Natural killer cell (primary cell): Measurements from ENCODE around the gene ERAL1. TPM values are rescaled to one million over a fixed set of nuclear protein-coding genes. Genes with fewer than 3 reads are reported as not detected.
"Not testable (repeated sequence)": the region's sequence is repeated elsewhere in the genome, so short reads cannot be mapped to it uniquely, and the experiment has no call there.

Source experiments
- ATAC-seq, 3 donors: fragments of 150-1000 bp in 2 of 3; fragments of 200-7000 bp in 1 of 3; cut with Tn5 transposase; 1 replicate in 1 of 3; 2 replicates in 2 of 3; pipeline ENCODE4 v1.10.0; 2021; ENCODE audit warnings: mild to moderate bottlenecking in 2 of 3, moderate library complexity in 2 of 3
- DNase-seq, 2 donors: peaks; one replicate each; pipeline versions ENCODE4 v3.0.0 to v3.0.0-alpha.2; 2013 to 2021; ENCODE audit warnings: mixed read lengths in 1 of 2
- H3K27ac ChIP-seq: one replicate; pipeline ENCODE4 v1.5.1; 2013; ENCODE audit warnings: mild to moderate bottlenecking, low read length
- H3K27me3 ChIP-seq: one replicate; pipeline ENCODE4 v1.6.1; 2013; ENCODE audit warnings: low read length; ENCODE audit not compliant: control insufficient read depth, insufficient read depth
- H3K36me3 ChIP-seq: one replicate; pipeline ENCODE4 v1.6.1; 2013; ENCODE audit warnings: low read length; ENCODE audit not compliant: control insufficient read depth, insufficient read depth
- H3K4me1 ChIP-seq: one replicate; pipeline ENCODE4 v1.6.1; 2013; ENCODE audit warnings: low read length; ENCODE audit not compliant: control insufficient read depth, insufficient read depth
- H3K4me3 ChIP-seq: one replicate; pipeline ENCODE4 v1.5.1; 2013; ENCODE audit warnings: low read length
- H3K9me3 ChIP-seq: one replicate; pipeline ENCODE4 v1.6.1; 2013; ENCODE audit warnings: low read length; ENCODE audit not compliant: control insufficient read depth, insufficient read depth
- H3K27ac Mint-ChIP-seq, 2 donors: one replicate each; pipeline ENCODE4 v1.8.0; 2022; ENCODE audit warnings: mild to moderate bottlenecking in 2 of 2, mixed read lengths in 2 of 2, moderate library complexity in 1 of 2
- H3K27me3 Mint-ChIP-seq, 2 donors: one replicate each; pipeline ENCODE4 v1.8.0; 2022; ENCODE audit warnings: low read depth in 2 of 2, mixed read lengths in 2 of 2
- H3K36me3 Mint-ChIP-seq: one replicate; pipeline ENCODE4 v1.8.0; 2022; ENCODE audit warnings: mixed read lengths
- H3K4me1 Mint-ChIP-seq, 2 donors: one replicate each; pipeline ENCODE4 v1.8.0; 2022; ENCODE audit warnings: mixed read lengths in 2 of 2
- H3K4me3 Mint-ChIP-seq: one replicate; pipeline ENCODE4 v1.8.0; 2022; ENCODE audit warnings: mild to moderate bottlenecking, moderate library complexity, mixed read lengths
- H3K9me3 Mint-ChIP-seq, 2 donors: one replicate each; pipeline ENCODE4 v1.8.0; 2022; ENCODE audit warnings: mixed read lengths in 2 of 2
- CTCF ChIP-seq: fragments of 200-600 bp; IDR thresholded peaks from one replicate; pipeline ENCODE4 v1.8.0; 2022; ENCODE audit warnings: antibody characterized with exemption
- WGBS: methylation state at CpG from one replicate; pipeline ENCODE4 v1.1.7; 2013; ENCODE audit warnings: missing lambda C conversion rate; ENCODE audit not compliant: insufficient coverage; 5-methylcytosine and 5-hydroxymethylcytosine counted together
- intact Hi-C: fragments of 100-400 bp; cut with micrococcal nuclease; formaldehyde crosslinking; loops from one replicate; pipeline ENCODE4 v1.14.2; 2022
- total RNA-seq, 4 donors: library from RNA; stranded (reverse); fragments of 120-200 nt in 1 of 4; gene quantifications; one replicate each; pipeline versions ENCODE4 v1.2.3 to v1.2.4, GENCODE V29; 2013 to 2022

The ERAL1 gene
- total RNA-seq, 3 donors from 2014 or later (not counting 1 experiment from before 2014, with no cell fraction given) = 20.9 to 35.2 (median 27.3) TPM

GRCh38 chr17:28901866-28902818 lies 47.3 kb downstream of the ERAL1 start:
- H3K4me1 ChIP-seq = peaks cover 34% of the 10 kb centered on the region
- H3K9me3 Mint-ChIP-seq = no peaks in the 10 kb centered on the region
- no peaks in the 10 kb centered on the region for H3K27me3 Mint-ChIP-seq
- peak overlapping the region; percentile 83 for H3K4me3 Mint-ChIP-seq
- ATAC-seq (peak; percentile 28 to 35 (median 33)), DNase-seq (peak in 1 of 2 donors; percentile 72)
- WGBS = 4% methylated on average over 62 of the region's 62 CpGs
- peak overlapping the region; percentile 69 to 84 for H3K27ac Mint-ChIP-seq
- no peaks in the 10 kb centered on the region for H3K27me3 ChIP-seq
- intact Hi-C loops = loop anchor here (2.0 to 5.0 kb wide), 4 partner anchors 25 to 255 kb away; partner anchors contain the start of gene BLTP2
- peak overlapping the region; percentile 69 for H3K4me3 ChIP-seq
- H3K36me3 ChIP-seq = peaks cover 14% of the 10 kb centered on the region
- H3K27ac ChIP-seq = peak overlapping the region; percentile 28
- no peaks in the 10 kb centered on the region for H3K36me3 Mint-ChIP-seq
- peaks cover 23 to 53% of the 10 kb centered on the region in 2 donors for H3K4me1 Mint-ChIP-seq
- TF ChIP-seq CTCF = no peak
- no peaks in the 10 kb centered on the region for H3K9me3 ChIP-seq

GRCh38 chr17:28902819-28903545 lies 48.2 kb downstream of the ERAL1 start, which contains the start of gene DHRS13:
TSS of gene DHRS13 (minus strand) at chr17:28903079. CDS start at chr17:28902944, 135 bp downstream.
- WGBS = 1% methylated on average over 55 of the region's 55 CpGs
- Histone ChIP-seq H3K9me3 (no peaks in the 10 kb centered on the region), H3K4me1 (peaks cover 30% of the 10 kb centered on the region), H3K4me3 (peak within 1 kb of the TSS; percentile 69), H3K27me3 (no peaks in the 10 kb centered on the region), H3K27ac (peak within 1 kb of the TSS; percentile 48), H3K36me3 (peaks cover 21% of the 10 kb centered on the region)
- Mint-ChIP-seq H3K27ac (peak within 1 kb of the TSS; percentile 69 to 84), H3K27me3 (no peaks in the 10 kb centered on the region), H3K4me3 (peak within 1 kb of the TSS; percentile 83), H3K9me3 (no peaks in the 10 kb centered on the region), H3K36me3 (no peaks in the 10 kb centered on the region), H3K4me1 (peaks cover 19 to 47% of the 10 kb centered on the region in 2 donors)
- DNase-seq (peak; percentile 92 to 98), ATAC-seq (peak; percentile 92 to 99 (median 95))
- TF ChIP-seq CTCF = peak; percentile 99
- intact Hi-C loops = loop anchor here (2.0 to 5.0 kb wide), 4 partner anchors 24 to 256 kb away; partner anchors contain the start of gene BLTP2

GRCh38 chr17:28903546-28903841 lies 48.7 kb downstream of the ERAL1 start:
- peak overlapping the region; percentile 69 to 84 for H3K27ac Mint-ChIP-seq
- Histone ChIP-seq H3K4me1 (peaks cover 25% of the 10 kb centered on the region), H3K36me3 (peaks cover 26% of the 10 kb centered on the region), H3K27ac (peak overlapping the region; percentile 48)
- peaks cover 16 to 44% of the 10 kb centered on the region in 2 donors for H3K4me1 Mint-ChIP-seq
- 75% methylated on average over 5 of the region's 5 CpGs for WGBS
- not testable (repeated sequence) for H3K4me3 ChIP-seq, ATAC-seq, H3K9me3 Mint-ChIP-seq, H3K9me3 ChIP-seq, H3K36me3 Mint-ChIP-seq, H3K27me3 ChIP-seq, DNase-seq, H3K27me3 Mint-ChIP-seq
- intact Hi-C loops = loop anchor here (2.0 to 5.0 kb wide), 4 partner anchors 23 to 256 kb away; partner anchors contain the start of gene BLTP2
- peak overlapping the region; percentile 83 for H3K4me3 Mint-ChIP-seq
